ENCODE results near the gene EGLN1.
"Not testable (repeated sequence)": the region's sequence is repeated elsewhere in the genome, so short reads cannot be mapped to it uniquely, and the experiment has no call there.

EGLN1 gene

DNA sequence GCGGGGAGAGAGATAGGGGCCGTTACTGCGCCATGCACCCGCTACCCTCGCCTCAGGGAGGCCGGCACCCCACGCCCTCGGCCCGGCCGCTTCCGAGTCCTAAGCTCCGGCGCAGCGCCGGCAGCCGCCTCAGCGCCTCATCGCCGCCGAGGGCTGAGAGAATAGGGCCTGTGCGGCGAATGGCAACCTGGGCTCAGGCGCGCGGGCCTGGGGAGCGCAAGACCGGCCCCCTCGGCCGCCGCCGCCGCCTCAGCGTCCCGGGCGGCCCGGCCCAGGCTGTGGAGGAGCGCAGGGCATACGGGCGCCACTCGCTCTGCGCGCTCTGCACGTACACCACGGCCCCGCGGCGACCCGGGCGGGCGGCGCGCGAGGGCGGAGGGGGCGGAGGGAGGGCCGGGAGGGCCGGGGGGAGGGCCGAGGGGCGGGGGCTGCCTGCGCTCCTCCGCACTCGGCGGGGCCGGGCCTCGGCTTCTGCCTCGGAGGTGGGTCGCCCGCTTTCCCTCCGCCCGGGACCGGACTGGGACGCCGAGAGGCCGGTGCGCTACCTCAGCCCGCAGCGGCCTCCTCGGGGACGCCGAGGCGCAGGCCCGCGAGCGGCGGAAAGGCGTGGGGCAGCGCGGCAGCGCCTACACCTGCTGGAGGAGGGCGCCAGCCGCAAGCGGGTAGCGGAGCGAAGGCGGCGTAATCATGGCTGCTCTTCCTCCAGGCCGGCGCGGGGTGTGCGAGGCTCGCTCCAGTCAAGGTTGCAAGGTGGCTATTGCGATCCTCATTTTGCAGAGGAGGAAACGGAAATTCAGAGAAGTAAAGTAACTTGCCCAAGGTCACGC, at the start of gene EGLN1:
TSS of gene EGLN1 (minus strand) at position 317 of the 827 bp plus-strand sequence. CDS start 399 bp downstream, outside the sequence.
- peak; percentile 60 to 78 for DNase-seq

GRCh38 chr1:231471500-231471899, 49.4 kb upstream of the EGLN1 start:
- not testable (repeated sequence) for DNase-seq

DNA sequence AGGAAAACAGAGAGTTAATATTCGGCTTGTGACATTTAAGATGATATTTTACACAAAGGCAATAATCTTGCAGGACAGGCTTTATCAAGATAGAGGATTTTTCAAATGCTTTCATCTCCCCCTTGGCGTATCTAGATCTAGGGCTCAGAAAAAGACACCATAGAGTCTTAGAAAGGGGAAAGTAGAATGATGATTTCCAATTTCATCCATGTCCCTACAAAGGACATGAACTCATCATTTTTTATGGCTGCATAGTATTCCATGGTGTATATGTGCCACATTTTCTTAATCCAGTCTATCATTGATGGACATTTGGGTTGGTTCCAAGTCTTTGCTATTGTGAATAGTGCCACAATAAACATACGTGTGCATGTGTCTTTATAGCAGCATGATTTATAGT, 48.9 kb upstream of the EGLN1 start:
- DNase-seq, result not testable (repeated sequence)

- DNase-seq, result no peak
These were observed 45.9 kb upstream of the EGLN1 start for GRCh38 chr1:231467986-231468385.

DNA sequence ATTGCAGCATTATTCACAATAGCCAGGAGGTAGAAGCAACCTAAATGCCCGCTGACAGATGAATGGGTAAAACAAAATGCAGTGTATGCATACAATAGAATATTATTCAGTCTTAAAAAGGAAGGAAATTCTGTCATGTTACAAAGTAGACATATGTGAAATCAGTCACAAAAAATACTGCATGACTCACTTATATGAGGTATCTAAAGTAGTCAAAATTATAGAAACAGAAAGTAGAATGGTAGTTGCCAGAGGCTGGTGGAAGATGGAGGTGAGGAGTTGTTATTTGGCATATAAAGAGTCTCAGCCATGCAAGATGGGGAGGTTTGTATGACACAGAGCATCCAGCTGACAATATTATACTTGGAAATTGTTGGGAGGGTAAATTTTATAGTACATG, 43.0 kb upstream of the EGLN1 start:
- DNase-seq, result no peak

DNA sequence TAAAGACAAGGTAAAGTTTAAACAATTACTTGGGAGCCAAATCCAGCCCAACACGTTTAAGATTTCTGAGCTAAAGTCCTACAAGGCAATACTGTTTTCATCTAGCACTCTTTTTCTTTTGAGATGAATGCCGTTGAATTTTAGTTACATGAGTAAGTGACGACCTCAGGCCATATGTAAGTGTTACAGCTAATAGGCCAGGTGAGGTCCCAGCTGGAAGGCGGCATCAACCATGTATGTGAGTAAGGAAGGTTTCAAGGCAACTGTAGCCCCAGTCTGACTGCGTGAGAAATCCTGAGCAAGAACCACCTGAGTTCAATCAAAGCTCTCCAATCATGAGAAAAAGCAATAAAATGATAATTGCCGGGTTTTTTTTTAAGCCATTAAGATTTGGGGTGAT, 41.5 kb upstream of the EGLN1 start:
- DNase-seq, result no peak

GRCh38 chr1:231460614-231461013, 38.5 kb upstream of the EGLN1 start:
- DNase-seq, result no peak

DNA sequence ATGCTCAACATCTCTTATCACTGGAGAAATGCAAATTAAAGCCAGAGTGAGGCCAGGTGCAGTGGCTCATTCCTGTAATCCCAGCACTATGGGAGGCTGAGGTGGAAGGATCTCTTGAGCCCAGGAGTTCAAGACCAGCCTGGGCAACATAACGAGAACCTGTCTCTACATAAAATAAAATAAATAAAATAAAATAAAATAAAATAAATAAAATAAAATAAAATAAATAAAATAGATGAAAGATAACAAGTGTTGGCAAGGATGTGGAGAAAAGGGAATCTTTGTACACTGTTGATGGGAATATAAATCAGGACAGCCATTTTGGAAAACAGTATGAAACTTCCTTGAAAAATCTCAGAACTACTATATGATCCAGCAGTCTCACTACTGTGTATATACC, 37.4 kb upstream of the EGLN1 start:
- not testable (repeated sequence) for DNase-seq

DNA sequence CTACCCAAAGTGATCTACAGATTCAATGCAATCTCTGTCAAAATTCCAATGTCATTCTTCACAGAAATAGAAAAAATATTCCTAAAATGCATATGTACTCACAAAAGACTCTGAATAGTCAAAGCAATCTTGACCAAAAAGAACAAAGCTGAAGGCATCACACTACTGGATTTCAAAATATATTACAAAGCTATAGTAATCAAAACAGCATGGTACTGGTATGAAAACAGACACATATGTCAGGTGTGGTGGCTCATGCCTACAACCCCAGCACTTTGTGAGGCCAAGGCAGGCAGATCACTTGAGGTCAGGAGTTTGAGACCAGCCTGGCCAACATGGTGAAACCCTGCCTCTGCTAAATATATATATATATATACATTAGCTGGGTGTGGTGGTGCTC, 35.9 kb upstream of the EGLN1 start:
- not testable (repeated sequence) for DNase-seq

DNA sequence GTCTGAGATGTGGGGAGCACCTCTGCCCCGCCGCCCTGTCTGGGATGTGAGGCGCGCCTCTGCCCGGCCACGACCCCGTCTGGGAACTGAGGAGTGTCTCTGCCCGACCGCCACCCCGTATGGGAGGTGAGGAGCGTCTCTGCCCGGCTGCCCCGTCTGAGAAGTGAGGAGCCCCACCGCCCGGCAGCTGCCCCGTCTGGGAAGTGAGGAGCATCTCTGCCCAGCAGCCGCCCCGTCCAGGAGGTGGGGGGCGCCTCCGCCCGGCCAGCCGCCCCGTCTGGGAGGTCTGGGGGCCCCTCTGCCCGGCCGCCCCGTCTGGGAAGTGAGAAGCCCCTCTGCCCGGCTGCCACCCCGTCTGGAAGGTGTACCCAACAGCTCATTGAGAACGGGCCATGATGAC, 32.0 kb upstream of the EGLN1 start:
- DNase-seq, result not testable (repeated sequence)

GRCh38 chr1:231446138-231446537, 24.1 kb upstream of the EGLN1 start:
- no peak for DNase-seq

GRCh38 chr1:231444059-231444458, 22.0 kb upstream of the EGLN1 start:
- DNase-seq, result no peak

DNA sequence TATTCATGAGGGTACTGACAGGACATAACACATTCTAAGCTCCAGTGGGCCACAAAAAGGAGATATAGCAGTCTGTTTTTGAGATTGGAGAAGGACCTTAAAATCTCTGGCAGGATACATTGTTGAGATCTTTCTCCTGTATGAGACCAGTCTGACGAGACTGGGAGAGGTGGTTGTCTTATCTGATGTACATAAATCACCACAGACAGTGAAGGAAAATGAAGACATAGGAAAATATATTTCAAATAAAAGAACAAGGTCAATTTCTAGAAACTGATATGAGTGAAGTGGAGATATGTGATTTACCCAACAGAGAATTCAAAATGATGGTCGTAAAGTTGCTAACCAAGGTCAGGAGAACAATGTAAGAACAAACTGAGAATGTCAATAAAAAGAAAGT, 21.3 kb upstream of the EGLN1 start:
- DNase-seq, result no peak

DNA sequence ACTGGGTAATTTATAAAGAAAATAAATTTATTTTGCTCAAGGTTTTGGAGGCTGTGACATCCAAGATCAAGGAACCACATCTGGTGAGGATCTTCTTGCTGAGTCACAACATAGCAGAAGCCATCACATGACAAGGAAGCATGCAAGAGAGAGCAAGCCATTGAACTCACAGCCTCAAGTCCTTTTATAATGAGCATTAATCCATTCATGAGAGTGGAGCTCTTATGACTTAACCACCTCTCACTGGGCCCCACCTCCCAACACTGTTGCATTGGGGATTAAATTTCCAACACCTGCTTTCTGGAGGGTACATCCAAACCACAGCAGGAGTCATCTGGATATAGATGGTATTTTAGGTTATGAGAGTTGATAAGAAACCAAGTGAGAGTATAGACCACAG, 20.6 kb upstream of the EGLN1 start:
- DNase-seq, result no peak

DNA sequence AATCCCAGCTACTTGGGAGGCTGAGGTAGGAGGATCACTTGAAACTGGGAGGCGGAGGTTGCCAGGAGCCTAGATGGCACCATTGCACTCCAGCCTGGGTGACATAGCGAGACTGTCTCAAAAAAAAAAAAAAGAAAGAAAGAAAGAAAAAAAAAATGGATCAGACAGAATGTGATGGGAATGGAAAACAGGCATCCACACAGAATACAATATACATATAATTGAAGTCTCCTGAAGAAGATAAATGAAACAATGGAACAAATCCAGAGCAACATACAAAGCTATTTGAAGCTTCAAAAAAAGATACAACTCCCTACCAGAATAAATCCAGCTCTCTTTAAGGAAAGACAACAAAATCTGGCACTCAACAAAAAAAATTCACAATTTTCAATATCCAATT, 10.9 kb upstream of the EGLN1 start:
- DNase-seq, result no peak

- no peak for DNase-seq
These were observed 9.8 kb upstream of the EGLN1 start for GRCh38 chr1:231431665-231432415.

DNA sequence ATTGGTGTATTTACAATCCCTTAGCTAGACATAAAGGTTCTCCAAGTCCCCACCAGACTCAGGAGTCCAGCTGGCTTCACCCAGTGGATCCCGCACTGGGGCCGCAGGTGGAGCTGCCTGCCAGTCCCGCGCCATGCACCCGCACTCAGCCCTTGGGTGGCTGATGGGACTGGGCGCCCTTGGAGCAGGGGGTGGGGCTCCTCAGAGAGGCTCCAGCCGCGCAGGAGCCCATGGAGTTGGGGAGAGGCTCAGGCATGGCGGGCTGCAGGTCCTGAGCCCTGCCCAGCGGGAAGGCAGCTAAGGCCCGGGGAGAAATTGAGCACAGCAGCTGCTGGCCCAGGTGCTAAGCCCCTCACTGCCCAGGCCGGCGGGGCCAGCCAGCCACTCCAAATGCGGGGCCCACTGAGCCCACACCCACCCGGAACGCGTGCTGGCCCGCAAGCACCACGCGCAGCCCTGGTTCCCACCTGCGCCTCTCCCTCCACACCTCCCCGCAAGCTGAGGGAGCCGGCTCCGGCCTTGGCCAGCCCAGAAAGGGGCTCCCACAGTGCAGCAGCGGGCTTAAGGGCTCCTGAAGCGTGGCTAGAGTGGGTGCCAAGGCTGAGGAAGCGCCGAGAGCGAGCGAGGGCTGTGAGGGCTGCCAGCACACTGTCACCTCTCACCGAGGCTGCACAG, 8.7 kb upstream of the EGLN1 start:
- not testable (repeated sequence) for DNase-seq

- no peak for DNase-seq
These were observed 6.3 kb upstream of the EGLN1 start for GRCh38 chr1:231428377-231428776.

DNA sequence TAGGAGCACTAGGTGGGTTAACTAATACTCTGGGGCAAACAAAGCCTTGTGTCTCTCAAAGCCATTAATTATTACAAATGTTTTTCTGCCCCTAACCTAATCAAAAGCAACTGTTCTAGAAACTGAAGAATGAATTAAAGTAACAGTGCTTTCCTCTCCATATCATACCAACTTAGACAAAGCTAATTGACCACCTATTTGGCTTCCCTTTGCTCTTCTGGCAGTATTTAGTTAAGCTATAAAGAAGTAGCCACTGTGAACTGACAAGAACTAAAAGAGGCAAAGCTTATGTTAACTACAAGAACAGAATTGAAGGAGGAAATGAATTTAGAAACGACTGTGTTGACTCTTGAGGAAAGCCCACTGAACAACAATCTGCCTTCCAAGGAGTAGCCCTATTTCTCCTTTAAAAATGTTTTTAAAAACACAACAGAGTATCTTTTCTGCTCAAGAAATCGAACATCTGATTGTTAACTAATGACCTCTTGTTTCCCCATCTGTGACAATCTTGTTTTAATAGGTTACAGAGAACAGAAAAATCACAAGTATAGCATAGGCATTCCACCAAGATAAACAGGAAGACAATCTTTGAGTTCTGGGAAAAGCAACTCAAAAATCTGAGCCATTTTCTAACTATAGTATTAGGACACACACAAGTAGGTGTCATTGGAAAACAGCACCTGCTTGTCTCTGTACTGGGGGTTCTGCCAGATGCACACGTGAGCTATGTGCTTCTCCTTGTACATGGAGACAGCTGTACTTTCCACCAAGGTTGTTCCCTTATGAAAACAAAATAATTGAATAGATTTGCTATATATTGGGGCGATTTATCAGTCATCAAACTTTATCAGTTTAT, 3.1 kb upstream of the EGLN1 start:
- DNase-seq, result no peak

GRCh38 chr1:231423648-231424047, 1.6 kb upstream of the EGLN1 start:
- no peak for DNase-seq

DNA sequence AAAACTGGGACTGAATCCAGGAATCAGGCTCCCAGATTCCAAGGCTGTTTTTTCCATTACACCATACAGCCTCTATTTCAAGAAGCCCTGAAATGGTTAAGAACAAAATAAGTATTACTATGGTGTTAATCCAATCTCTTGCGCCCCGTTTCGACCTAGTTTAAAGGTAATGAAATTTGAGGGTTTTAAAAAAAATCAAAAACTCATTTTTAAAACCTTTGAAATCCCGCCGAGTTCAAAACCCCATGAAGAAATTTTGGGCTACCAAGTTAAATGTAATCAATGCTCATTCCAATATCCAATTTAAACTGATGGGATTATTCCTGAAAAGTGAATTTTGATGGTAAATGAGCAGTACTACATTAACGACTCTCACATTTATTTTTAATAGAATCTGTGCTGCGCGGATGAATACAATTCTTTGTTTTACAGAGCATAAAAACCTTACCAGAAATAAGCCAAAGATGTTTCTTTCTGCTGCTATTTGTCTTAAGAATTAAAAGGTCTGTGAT, 767 bp upstream of the EGLN1 start:
- no peak for DNase-seq

GRCh38 chr1:231421546-231421970, 529 bp downstream of the EGLN1 start:
- DNase-seq, result peak in 1 of 2 experiments; percentile 34

All from NCI-H1930 (cell line).